Stimulated activated effector memory CD8-positive, alpha-beta T cell treated with anti-CD3 and anti-CD28 coated beads, Interleukin-12 subunit alpha, Interleukin-12 subunit beta, amount 100 ng/mL, for 72 hours (primary cell): ENCODE results near the gene SPOCK1.

ENCODE experiments used
- ATAC-seq: fragments of 150-1000 bp; cut with Tn5 transposase; 2 replicates; pipeline ENCODE4 v1.10.0; 2021
- DNase-seq, 2 donors: peaks; one replicate each; pipeline ENCODE4 v3.0.0; 2021 to 2022; ENCODE audit warnings: low spot score in 2 of 2
- H3K27ac Mint-ChIP-seq: one replicate; pipeline ENCODE4 v1.8.0; 2022; ENCODE audit warnings: mild to moderate bottlenecking, mixed read lengths
- H3K36me3 Mint-ChIP-seq: one replicate; pipeline ENCODE4 v1.8.0; 2022; ENCODE audit warnings: mild to moderate bottlenecking, mixed read lengths
- H3K4me1 Mint-ChIP-seq: one replicate; pipeline ENCODE4 v1.8.0; 2022; ENCODE audit warnings: mixed read lengths
- H3K4me3 Mint-ChIP-seq: one replicate; pipeline ENCODE4 v1.8.0; 2022; ENCODE audit warnings: mild to moderate bottlenecking, mixed read lengths
- H3K9me3 Mint-ChIP-seq: one replicate; pipeline ENCODE4 v1.8.0; 2022; ENCODE audit warnings: mixed read lengths

Gene SPOCK1

GRCh38 chr5:137306903-137307302 lies 192.2 kb downstream of the SPOCK1 start:
- no peak overlapping the region for H3K4me3 Mint-ChIP-seq
- ATAC-seq = no peak
- H3K27ac Mint-ChIP-seq = no peak overlapping the region
- no peaks in the 10 kb centered on the region for H3K9me3 Mint-ChIP-seq
- no peaks in the 10 kb centered on the region for H3K4me1 Mint-ChIP-seq
- H3K36me3 Mint-ChIP-seq = no peaks in the 10 kb centered on the region
- DNase-seq = no peak

GRCh38 chr5:137305971-137306602 lies 193.0 kb downstream of the SPOCK1 start:
- no peaks in the 10 kb centered on the region for H3K36me3 Mint-ChIP-seq
- H3K4me3 Mint-ChIP-seq = no peak overlapping the region
- ATAC-seq = no peak
- no peak overlapping the region for H3K27ac Mint-ChIP-seq
- H3K4me1 Mint-ChIP-seq = no peaks in the 10 kb centered on the region
- no peak for DNase-seq
- H3K9me3 Mint-ChIP-seq = no peaks in the 10 kb centered on the region

GRCh38 chr5:137304226-137304874 lies 194.8 kb downstream of the SPOCK1 start:
- no peaks in the 10 kb centered on the region for H3K36me3 Mint-ChIP-seq
- no peaks in the 10 kb centered on the region for H3K4me1 Mint-ChIP-seq
- no peaks in the 10 kb centered on the region for H3K9me3 Mint-ChIP-seq
- no peak for ATAC-seq
- H3K4me3 Mint-ChIP-seq = no peak overlapping the region
- no peak overlapping the region for H3K27ac Mint-ChIP-seq
- no peak for DNase-seq

GRCh38 chr5:137303509-137303908 lies 195.6 kb downstream of the SPOCK1 start:
- ATAC-seq (no peak), DNase-seq (no peak)
- Mint-ChIP-seq H3K36me3 (no peaks in the 10 kb centered on the region), H3K4me1 (no peaks in the 10 kb centered on the region), H3K27ac (no peak overlapping the region), H3K4me3 (no peak overlapping the region), H3K9me3 (no peaks in the 10 kb centered on the region)

- no peak for DNase-seq
- H3K9me3 Mint-ChIP-seq = no peaks in the 10 kb centered on the region
- H3K27ac Mint-ChIP-seq = no peak overlapping the region
- H3K36me3 Mint-ChIP-seq = no peaks in the 10 kb centered on the region
- ATAC-seq = no peak
- H3K4me1 Mint-ChIP-seq = no peaks in the 10 kb centered on the region
- no peak overlapping the region for H3K4me3 Mint-ChIP-seq
Observed at GRCh38 chr5:137300411-137301240, 198.5 kb downstream of the SPOCK1 start.

- Mint-ChIP-seq H3K9me3 (peaks cover 4% of the 10 kb centered on the region), H3K27ac (no peak overlapping the region), H3K4me1 (no peaks in the 10 kb centered on the region), H3K4me3 (no peak overlapping the region), H3K36me3 (no peaks in the 10 kb centered on the region)
- no peak for DNase-seq
- ATAC-seq = no peak
Observed at GRCh38 chr5:137296213-137296781, 202.8 kb downstream of the SPOCK1 start.

- H3K27ac Mint-ChIP-seq = no peak overlapping the region
- H3K4me3 Mint-ChIP-seq = no peak overlapping the region
- ATAC-seq (no peak), DNase-seq (no peak)
- H3K9me3 Mint-ChIP-seq = peaks cover 4% of the 10 kb centered on the region
- H3K36me3 Mint-ChIP-seq = no peaks in the 10 kb centered on the region
- H3K4me1 Mint-ChIP-seq = no peaks in the 10 kb centered on the region
Observed at GRCh38 chr5:137294604-137295003, 204.5 kb downstream of the SPOCK1 start.

- DNase-seq (no peak), ATAC-seq (no peak)
- Mint-ChIP-seq H3K27ac (no peak overlapping the region), H3K4me1 (no peaks in the 10 kb centered on the region), H3K9me3 (peaks cover 4% of the 10 kb centered on the region), H3K4me3 (no peak overlapping the region), H3K36me3 (no peaks in the 10 kb centered on the region)
Observed at GRCh38 chr5:137292461-137293027, 206.6 kb downstream of the SPOCK1 start.

- no peak overlapping the region for H3K27ac Mint-ChIP-seq
- no peaks in the 10 kb centered on the region for H3K4me1 Mint-ChIP-seq
- ATAC-seq (no peak), DNase-seq (no peak)
- no peaks in the 10 kb centered on the region for H3K36me3 Mint-ChIP-seq
- H3K4me3 Mint-ChIP-seq = no peak overlapping the region
- peaks cover 4% of the 10 kb centered on the region for H3K9me3 Mint-ChIP-seq
Observed at GRCh38 chr5:137291436-137291835, 207.7 kb downstream of the SPOCK1 start.

- Mint-ChIP-seq H3K4me3 (no peak overlapping the region), H3K36me3 (no peaks in the 10 kb centered on the region), H3K27ac (no peak overlapping the region), H3K4me1 (no peaks in the 10 kb centered on the region), H3K9me3 (peaks cover 4% of the 10 kb centered on the region)
- ATAC-seq = no peak
- no peak for DNase-seq
Observed at GRCh38 chr5:137291031-137291430, 208.1 kb downstream of the SPOCK1 start.

GRCh38 chr5:137290373-137290772 lies 208.8 kb downstream of the SPOCK1 start:
- H3K4me1 Mint-ChIP-seq = no peaks in the 10 kb centered on the region
- no peaks in the 10 kb centered on the region for H3K36me3 Mint-ChIP-seq
- ATAC-seq (no peak), DNase-seq (no peak)
- H3K9me3 Mint-ChIP-seq = peaks cover 4% of the 10 kb centered on the region
- H3K27ac Mint-ChIP-seq = no peak overlapping the region
- H3K4me3 Mint-ChIP-seq = no peak overlapping the region

- no peak for ATAC-seq
- no peak for DNase-seq
- H3K9me3 Mint-ChIP-seq = peaks cover under 1% of the 10 kb centered on the region
- H3K4me3 Mint-ChIP-seq = no peak overlapping the region
- no peaks in the 10 kb centered on the region for H3K4me1 Mint-ChIP-seq
- no peaks in the 10 kb centered on the region for H3K36me3 Mint-ChIP-seq
- H3K27ac Mint-ChIP-seq = no peak overlapping the region
Observed at GRCh38 chr5:137289856-137290255, 209.3 kb downstream of the SPOCK1 start.

GRCh38 chr5:137287569-137287968 lies 211.6 kb downstream of the SPOCK1 start:
- Mint-ChIP-seq H3K4me1 (no peaks in the 10 kb centered on the region), H3K36me3 (no peaks in the 10 kb centered on the region), H3K4me3 (no peak overlapping the region), H3K9me3 (no peaks in the 10 kb centered on the region), H3K27ac (no peak overlapping the region)
- ATAC-seq (no peak), DNase-seq (no peak)

- H3K4me3 Mint-ChIP-seq = no peak overlapping the region
- no peak overlapping the region for H3K27ac Mint-ChIP-seq
- H3K4me1 Mint-ChIP-seq = no peaks in the 10 kb centered on the region
- no peaks in the 10 kb centered on the region for H3K36me3 Mint-ChIP-seq
- DNase-seq = no peak
- ATAC-seq = no peak
- no peaks in the 10 kb centered on the region for H3K9me3 Mint-ChIP-seq
Observed at GRCh38 chr5:137286025-137286610, 213.0 kb downstream of the SPOCK1 start.

- no peaks in the 10 kb centered on the region for H3K36me3 Mint-ChIP-seq
- H3K4me1 Mint-ChIP-seq = no peaks in the 10 kb centered on the region
- H3K27ac Mint-ChIP-seq = no peak overlapping the region
- ATAC-seq (no peak), DNase-seq (no peak)
- H3K4me3 Mint-ChIP-seq = no peak overlapping the region
- no peaks in the 10 kb centered on the region for H3K9me3 Mint-ChIP-seq
Observed at GRCh38 chr5:137283801-137284200, 215.3 kb downstream of the SPOCK1 start.
